ENCODE data around the gene FHOD1.

FHOD1 gene

DNA sequence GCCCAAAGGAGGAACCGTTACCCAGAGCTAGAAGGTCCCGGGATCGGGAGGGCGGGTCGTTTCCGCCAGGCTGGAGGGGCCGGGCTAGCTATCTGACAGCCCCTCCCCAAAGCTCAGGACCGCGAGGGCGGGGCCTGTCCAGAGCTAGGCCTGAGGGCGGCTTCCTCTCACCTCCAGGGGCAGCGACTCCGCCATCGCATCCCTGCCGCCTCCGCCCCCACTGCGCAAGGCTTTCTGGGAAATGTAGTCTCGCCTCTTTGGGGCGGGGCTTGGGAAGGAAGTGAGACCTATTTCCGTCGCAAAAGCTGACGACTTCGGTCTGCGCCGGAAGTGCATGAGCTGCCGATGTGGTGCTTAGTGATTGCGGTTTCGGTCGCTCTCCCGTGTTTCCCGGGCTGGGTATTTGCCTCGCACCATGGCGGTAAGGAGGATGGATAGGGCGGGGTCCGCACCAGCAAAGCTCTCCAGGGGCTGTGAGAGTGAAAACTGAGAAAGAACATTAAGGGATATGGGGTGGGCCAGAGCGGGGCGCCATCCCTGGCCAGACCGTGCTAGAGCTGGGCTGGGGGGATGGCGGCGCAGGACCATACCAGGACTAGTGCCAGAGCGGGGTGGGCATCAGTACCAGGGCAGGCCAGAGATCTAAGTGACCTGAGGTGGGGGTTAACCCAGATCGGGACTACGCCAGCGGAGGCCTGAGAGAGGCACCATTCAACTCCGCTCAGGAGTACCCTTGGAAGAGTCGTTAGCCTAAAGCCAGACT is 20.3 kb downstream of the FHOD1 start, which contains the start of gene TMEM208:
TMEM208 (plus strand) TSS at position 327 of the 763 bp plus-strand sequence; CDS start at position 416, 89 bp downstream.
- H3K4me3 ChIP-seq (ENCODE audit: low read length): peak within 1 kb of the TSS; percentile 100
- peak; percentile 98 for DNase-seq (ENCODE audit: low read depth)
- no peak for TF ChIP-seq CTCF (IDR thresholded peaks at IDR 0.05; ENCODE audit: insufficient read depth, low read depth, low read length, missing control alignments)

DNA sequence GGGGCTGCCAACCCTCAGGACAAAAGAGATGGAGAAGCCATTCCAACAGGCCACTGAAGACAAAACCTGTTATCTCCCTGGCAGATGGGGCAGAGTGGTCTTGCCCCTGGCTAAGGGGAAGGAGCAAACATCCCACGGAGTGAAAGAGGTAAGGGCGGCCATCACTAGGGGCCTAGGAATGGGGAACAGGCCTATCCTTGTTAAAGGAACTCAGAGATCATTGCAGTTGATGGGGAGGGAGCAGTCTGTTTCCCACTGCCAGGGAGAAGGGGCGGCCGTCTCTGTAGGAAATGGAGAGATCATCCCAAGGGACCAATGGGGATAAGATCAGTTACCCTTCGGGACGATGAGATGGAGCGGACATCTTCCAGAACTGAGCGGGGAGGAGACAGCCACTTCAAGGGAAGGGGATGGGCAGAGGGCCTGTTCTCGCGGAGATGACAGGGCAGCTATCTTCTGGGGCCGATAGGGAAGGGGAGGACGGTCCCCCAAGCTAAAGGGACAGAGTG is 20.9 kb downstream of the FHOD1 start:
- no peak for DNase-seq (ENCODE audit: low read depth)
- TF ChIP-seq CTCF (IDR thresholded peaks at IDR 0.05; ENCODE audit: insufficient read depth, low read depth, low read length, missing control alignments): no peak
- peak overlapping the region; percentile 100 for H3K4me3 ChIP-seq (ENCODE audit: low read length)

GRCh38 chr16:67223992-67224391 is 23.3 kb downstream of the FHOD1 start:
- H3K4me3 ChIP-seq (ENCODE audit: low read length): no peak overlapping the region
- no peak for TF ChIP-seq CTCF (IDR thresholded peaks at IDR 0.05; ENCODE audit: insufficient read depth, low read depth, low read length, missing control alignments)
- DNase-seq (ENCODE audit: low read depth): no peak

DNA sequence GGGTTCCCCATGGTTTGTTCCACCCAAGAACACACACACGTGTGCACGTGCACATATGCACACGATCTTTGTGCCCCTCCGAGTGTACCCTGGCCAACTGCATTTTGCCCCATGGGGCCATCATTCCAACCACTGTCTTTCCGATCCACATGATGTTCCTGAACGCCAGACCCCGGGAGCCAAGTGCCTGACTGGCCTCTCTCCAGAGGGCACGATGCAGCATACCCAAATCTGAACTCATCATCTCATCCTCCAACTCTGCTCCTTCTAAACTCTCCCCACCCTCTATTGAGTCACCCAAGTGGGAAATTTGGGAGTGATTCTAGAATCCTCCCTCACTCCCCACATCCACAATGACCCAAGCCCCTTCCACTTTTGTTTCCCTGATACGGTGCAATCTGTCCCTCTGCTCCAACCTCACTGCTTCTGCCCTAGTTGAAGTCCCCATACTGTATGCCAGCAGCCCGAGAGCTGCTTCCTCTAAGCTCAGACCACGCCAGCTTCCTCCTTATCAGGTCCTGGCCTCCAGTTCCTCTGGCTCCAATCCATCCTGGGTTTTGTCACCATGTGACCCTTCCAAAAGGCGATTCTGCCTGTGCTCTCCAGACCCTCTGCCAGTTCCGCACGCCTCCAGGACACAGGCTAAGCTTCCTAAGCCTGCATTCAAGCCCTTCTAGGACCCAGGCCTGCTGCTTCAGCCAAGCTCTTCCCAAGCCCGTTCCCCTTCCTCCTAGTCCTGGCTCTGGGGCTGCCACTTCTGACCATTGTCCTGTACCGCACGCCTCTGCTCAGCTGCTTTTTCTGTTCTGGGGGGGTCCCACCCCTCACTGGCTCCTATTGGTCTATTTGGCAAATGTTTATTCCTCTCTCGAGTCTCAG is 30.4 kb downstream of the FHOD1 start:
- no peak for TF ChIP-seq CTCF (IDR thresholded peaks at IDR 0.05; ENCODE audit: insufficient read depth, low read depth, low read length, missing control alignments)
- no peak for DNase-seq (ENCODE audit: low read depth)
- H3K4me3 ChIP-seq (ENCODE audit: low read length): no peak overlapping the region

GRCh38 chr16:67215706-67216105 is 31.6 kb downstream of the FHOD1 start:
- H3K4me3 ChIP-seq (ENCODE audit: low read length): no peak overlapping the region
- no peak for TF ChIP-seq CTCF (IDR thresholded peaks at IDR 0.05; ENCODE audit: insufficient read depth, low read depth, low read length, missing control alignments)
- no peak for DNase-seq (ENCODE audit: low read depth)

- H3K4me3 ChIP-seq (ENCODE audit: low read length): no peak overlapping the region
- no peak for DNase-seq (ENCODE audit: low read depth)
- no peak for TF ChIP-seq CTCF (IDR thresholded peaks at IDR 0.05; ENCODE audit: insufficient read depth, low read depth, low read length, missing control alignments)
Observed at GRCh38 chr16:67213197-67214019, 33.9 kb downstream of the FHOD1 start.

All from epithelial cell of esophagus (primary cell).